ENCODE measurements around the gene OR6Q1.

DNA sequence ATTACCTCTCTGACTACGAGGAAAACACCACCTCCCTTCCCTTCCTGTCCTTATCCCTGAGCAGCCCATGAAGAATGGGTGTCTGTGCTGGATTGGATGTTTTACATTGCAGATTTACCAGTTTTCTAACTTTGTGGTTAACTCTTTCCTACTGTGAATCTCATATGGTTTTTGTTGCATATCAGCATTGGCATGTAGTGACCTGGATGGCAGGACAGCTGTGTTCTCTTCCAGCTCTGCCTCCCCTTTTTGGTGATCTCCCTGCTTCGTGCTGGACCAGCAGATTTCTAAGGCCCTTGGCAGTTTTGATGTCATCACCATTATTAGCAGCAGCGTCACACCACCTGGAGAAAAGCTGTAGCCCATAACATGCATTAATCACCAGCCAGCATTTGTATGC lies 26.7 kb downstream of the OR6Q1 start:
- TF ChIP-seq EZH2 (IDR thresholded peaks at IDR 0.05; ENCODE audit: low read length), result no peak
- TF ChIP-seq, protein P1, sequence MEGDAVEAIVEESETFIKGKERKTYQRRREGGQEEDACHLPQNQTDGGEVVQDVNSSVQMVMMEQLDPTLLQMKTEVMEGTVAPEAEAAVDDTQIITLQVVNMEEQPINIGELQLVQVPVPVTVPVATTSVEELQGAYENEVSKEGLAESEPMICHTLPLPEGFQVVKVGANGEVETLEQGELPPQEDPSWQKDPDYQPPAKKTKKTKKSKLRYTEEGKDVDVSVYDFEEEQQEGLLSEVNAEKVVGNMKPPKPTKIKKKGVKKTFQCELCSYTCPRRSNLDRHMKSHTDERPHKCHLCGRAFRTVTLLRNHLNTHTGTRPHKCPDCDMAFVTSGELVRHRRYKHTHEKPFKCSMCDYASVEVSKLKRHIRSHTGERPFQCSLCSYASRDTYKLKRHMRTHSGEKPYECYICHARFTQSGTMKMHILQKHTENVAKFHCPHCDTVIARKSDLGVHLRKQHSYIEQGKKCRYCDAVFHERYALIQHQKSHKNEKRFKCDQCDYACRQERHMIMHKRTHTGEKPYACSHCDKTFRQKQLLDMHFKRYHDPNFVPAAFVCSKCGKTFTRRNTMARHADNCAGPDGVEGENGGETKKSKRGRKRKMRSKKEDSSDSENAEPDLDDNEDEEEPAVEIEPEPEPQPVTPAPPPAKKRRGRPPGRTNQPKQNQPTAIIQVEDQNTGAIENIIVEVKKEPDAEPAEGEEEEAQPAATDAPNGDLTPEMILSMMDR (optimal IDR thresholded peaks at IDR 0.05 in 1 of 3, IDR thresholded peaks at IDR 0.05 in 1 of 3, conservative IDR thresholded peaks at IDR 0.05 in 1 of 3; ENCODE audit: extremely low read depth in 1 of 3, insufficient read depth in 2 of 3, low read length in 3 of 3), result no peak

Measured in keratinocyte (primary cell).